ENCODE results near the gene PSD. TPM values are rescaled to one million over a fixed set of nuclear protein-coding genes. Genes with fewer than 3 reads are reported as not detected.

Gene PSD
- total and polyA plus RNA-seq, 9 of the 15 experiments (the other 6 are each of a cell fraction or from before 2014, with no cell fraction given), result 0.11 to 1.7 (median 0.54) TPM; not detected in 2

DNA sequence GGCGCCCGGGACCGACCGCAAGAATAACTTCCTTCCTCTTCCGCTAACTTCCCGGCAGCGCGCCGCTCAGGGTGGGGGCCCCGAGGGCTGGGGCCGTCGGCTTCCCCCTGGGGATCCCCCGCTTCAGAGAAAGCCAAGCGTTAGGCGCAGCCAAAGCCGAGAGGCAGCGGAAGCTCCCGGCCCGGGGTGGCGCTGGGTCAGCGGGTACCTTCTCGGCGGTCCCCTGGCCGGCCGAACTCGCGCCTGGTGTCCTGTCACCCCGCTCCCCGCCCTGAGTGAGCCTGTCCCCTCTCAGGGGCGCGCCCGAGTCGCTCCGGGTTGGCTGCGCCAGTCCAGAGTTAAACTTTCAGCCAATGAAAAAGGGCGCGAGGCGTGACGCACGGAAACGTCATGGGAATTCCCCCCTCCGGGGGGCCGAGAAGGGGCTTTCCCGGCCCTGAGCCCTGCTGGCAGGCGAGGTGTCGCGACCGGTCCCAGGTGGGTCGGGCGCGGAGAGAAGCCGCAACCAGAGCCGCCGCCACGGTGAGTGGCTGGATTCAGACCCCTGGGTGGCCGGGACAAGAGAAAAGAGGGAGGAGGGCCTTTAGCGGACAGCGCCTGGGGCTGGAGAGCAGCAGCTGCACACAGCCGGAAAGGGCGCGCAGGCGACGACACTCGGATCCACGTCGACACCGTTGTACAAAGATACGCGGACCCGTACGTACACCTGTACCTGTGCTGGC, 24.3 kb downstream of the PSD start (continued):
- TF ChIP-seq, protein P1, sequence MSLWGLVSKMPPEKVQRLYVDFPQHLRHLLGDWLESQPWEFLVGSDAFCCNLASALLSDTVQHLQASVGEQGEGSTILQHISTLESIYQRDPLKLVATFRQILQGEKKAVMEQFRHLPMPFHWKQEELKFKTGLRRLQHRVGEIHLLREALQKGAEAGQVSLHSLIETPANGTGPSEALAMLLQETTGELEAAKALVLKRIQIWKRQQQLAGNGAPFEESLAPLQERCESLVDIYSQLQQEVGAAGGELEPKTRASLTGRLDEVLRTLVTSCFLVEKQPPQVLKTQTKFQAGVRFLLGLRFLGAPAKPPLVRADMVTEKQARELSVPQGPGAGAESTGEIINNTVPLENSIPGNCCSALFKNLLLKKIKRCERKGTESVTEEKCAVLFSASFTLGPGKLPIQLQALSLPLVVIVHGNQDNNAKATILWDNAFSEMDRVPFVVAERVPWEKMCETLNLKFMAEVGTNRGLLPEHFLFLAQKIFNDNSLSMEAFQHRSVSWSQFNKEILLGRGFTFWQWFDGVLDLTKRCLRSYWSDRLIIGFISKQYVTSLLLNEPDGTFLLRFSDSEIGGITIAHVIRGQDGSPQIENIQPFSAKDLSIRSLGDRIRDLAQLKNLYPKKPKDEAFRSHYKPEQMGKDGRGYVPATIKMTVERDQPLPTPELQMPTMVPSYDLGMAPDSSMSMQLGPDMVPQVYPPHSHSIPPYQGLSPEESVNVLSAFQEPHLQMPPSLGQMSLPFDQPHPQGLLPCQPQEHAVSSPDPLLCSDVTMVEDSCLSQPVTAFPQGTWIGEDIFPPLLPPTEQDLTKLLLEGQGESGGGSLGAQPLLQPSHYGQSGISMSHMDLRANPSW (CRISPR knock-in tag; IDR thresholded peaks at IDR 0.05), result no peak
- TF ChIP-seq POLR2G (IDR thresholded peaks at IDR 0.05; ENCODE audit: low read depth, low read length) (peak; percentile 89), MYC (IDR thresholded peaks at IDR 0.05; ENCODE audit: low read depth, low read length) (no peak; the same call in 1 of the 2 replicates), MYC (CRISPR knock-in tag; IDR thresholded peaks at IDR 0.05; ENCODE audit: borderline replicate concordance, low read depth) (peak; percentile 53; the same call in 1 of the 2 replicates), KDM4B (IDR thresholded peaks at IDR 0.05; ENCODE audit: borderline replicate concordance in 2 of 2, low read depth in 1 of 2) (no peak), ATF1 (CRISPR knock-in tag; IDR thresholded peaks at IDR 0.05) (peak; percentile 55; the same call in 1 of the 2 replicates), ATF1 (tag; IDR thresholded peaks at IDR 0.05) (peak; percentile 99), RBM15 (IDR thresholded peaks at IDR 0.05; ENCODE audit: insufficient read depth, low read length) (no peak), EP300 (IDR thresholded peaks at IDR 0.05; ENCODE audit: low read length) (no peak), ZNF146 (CRISPR knock-in tag; IDR thresholded peaks at IDR 0.05; ENCODE audit: unreplicated experiment) (no peak), FOS (IDR thresholded peaks at IDR 0.05; ENCODE audit: extremely low read depth, insufficient read length) (peak; percentile 38), MXI1 (IDR thresholded peaks at IDR 0.05; ENCODE audit: low read depth, low read length) (no peak), PTBP1 (IDR thresholded peaks at IDR 0.05; ENCODE audit: low read depth, low read length) (no peak), SMC3 (conservative IDR thresholded peaks at IDR 0.05; ENCODE audit: insufficient read depth, low read depth, low read length) (no peak), ARHGAP35 (IDR thresholded peaks at IDR 0.05; ENCODE audit: partially characterized antibody) (no peak), HDAC2 (IDR thresholded peaks at IDR 0.05) (peak; percentile 56; the same call in 1 of the 2 replicates)
- TF ChIP-seq, protein P2, sequence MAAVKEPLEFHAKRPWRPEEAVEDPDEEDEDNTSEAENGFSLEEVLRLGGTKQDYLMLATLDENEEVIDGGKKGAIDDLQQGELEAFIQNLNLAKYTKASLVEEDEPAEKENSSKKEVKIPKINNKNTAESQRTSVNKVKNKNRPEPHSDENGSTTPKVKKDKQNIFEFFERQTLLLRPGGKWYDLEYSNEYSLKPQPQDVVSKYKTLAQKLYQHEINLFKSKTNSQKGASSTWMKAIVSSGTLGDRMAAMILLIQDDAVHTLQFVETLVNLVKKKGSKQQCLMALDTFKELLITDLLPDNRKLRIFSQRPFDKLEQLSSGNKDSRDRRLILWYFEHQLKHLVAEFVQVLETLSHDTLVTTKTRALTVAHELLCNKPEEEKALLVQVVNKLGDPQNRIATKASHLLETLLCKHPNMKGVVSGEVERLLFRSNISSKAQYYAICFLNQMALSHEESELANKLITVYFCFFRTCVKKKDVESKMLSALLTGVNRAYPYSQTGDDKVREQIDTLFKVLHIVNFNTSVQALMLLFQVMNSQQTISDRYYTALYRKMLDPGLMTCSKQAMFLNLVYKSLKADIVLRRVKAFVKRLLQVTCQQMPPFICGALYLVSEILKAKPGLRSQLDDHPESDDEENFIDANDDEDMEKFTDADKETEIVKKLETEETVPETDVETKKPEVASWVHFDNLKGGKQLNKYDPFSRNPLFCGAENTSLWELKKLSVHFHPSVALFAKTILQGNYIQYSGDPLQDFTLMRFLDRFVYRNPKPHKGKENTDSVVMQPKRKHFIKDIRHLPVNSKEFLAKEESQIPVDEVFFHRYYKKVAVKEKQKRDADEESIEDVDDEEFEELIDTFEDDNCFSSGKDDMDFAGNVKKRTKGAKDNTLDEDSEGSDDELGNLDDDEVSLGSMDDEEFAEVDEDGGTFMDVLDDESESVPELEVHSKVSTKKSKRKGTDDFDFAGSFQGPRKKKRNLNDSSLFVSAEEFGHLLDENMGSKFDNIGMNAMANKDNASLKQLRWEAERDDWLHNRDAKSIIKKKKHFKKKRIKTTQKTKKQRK (IDR thresholded peaks at IDR 0.05; ENCODE audit: borderline replicate concordance, low read depth, low read length), result no peak
- TF ChIP-seq, protein P3, sequence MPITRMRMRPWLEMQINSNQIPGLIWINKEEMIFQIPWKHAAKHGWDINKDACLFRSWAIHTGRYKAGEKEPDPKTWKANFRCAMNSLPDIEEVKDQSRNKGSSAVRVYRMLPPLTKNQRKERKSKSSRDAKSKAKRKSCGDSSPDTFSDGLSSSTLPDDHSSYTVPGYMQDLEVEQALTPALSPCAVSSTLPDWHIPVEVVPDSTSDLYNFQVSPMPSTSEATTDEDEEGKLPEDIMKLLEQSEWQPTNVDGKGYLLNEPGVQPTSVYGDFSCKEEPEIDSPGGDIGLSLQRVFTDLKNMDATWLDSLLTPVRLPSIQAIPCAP (CRISPR knock-in tag; IDR thresholded peaks at IDR 0.05; ENCODE audit: borderline replicate concordance), result no peak
- TF ChIP-seq, protein P4, sequence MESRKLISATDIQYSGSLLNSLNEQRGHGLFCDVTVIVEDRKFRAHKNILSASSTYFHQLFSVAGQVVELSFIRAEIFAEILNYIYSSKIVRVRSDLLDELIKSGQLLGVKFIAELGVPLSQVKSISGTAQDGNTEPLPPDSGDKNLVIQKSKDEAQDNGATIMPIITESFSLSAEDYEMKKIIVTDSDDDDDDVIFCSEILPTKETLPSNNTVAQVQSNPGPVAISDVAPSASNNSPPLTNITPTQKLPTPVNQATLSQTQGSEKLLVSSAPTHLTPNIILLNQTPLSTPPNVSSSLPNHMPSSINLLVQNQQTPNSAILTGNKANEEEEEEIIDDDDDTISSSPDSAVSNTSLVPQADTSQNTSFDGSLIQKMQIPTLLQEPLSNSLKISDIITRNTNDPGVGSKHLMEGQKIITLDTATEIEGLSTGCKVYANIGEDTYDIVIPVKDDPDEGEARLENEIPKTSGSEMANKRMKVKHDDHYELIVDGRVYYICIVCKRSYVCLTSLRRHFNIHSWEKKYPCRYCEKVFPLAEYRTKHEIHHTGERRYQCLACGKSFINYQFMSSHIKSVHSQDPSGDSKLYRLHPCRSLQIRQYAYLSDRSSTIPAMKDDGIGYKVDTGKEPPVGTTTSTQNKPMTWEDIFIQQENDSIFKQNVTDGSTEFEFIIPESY (CRISPR knock-in tag; IDR thresholded peaks at IDR 0.05), result peak; percentile 48; the same call in 1 of the 2 replicates
